HL-60 (cell line): ENCODE data around the gene RIOK1.

Source experiments
- DNase-seq, 2 experiments: peaks; one replicate each; pipeline ENCODE4 v3.0.0-alpha.2; 2010 to 2020; ENCODE audit warnings: low read depth in 1 of 2, low spot score in 1 of 2
- H3K27ac ChIP-seq: fragments of 250-450 bp; sonication (Bioruptor Pico); replicated peaks from 2 replicates; pipeline ENCODE4 v1.5.1; 2020; ENCODE audit warnings: mild to moderate bottlenecking, moderate library complexity
- H3K27me3 ChIP-seq: fragments of 250-450 bp; sonication (Bioruptor Pico); 2 replicates; pipeline ENCODE4 v1.5.1; 2021; ENCODE audit warnings: mild to moderate bottlenecking, moderate library complexity; ENCODE audit not compliant: insufficient read depth, poor library complexity, severe bottlenecking
- H3K4me3 ChIP-seq: replicated peaks from 2 replicates; pipeline ENCODE4 v1.5.1; 2011; ENCODE audit warnings: mild to moderate bottlenecking, control low read depth, low read length; ENCODE audit not compliant: insufficient read depth
- GABPA ChIP-seq: IDR thresholded peaks from 2 replicates; pipeline ENCODE4 v1.6.1; 2012; ENCODE audit warnings: low read depth
- POLR2AphosphoS5 ChIP-seq: IDR thresholded peaks from 2 replicates; pipeline ENCODE4 v1.6.1; 2012; ENCODE audit warnings: low read depth
- SPI1 ChIP-seq: IDR thresholded peaks from 2 replicates; pipeline ENCODE4 v1.6.1; 2012; ENCODE audit warnings: low read depth, mild to moderate bottlenecking, borderline replicate concordance
- TF ChIP-seq, protein P1 (sequence below): IDR thresholded peaks from one replicate; pipeline ENCODE4 v1.5.1; 2011; ENCODE audit warnings: low read length, control low read depth, inconsistent platforms; ENCODE audit not compliant: insufficient read depth
- TF ChIP-seq, protein P2 (sequence below): IDR thresholded peaks from 2 replicates; pipeline ENCODE4 v1.6.1; 2012; ENCODE audit warnings: low read depth; ENCODE audit not compliant: insufficient replicate concordance

The RIOK1 gene

DNA sequence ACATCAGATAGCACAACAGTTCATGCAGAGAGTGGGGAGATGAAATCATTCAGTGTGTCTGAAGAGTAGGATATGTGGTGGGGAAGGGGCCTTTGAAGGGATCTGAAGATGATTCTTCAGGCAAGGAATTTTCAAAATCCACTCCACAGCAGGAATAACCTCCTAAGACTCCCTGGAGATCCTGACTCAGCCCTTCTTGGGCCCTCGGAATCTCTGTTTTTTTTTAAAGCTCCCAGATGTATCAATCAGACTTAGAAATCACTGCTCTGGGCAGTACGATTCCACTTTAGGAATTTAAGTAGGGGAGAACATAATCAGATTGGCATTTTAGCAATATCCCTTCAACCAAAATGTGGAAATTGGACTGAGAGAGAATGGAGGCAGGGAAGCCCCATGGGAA, 55.5 kb downstream of the RIOK1 start:
- Histone ChIP-seq H3K27ac (no peak overlapping the region), H3K27me3 (no peaks in the 10 kb centered on the region), H3K4me3 (no peak overlapping the region)
- no peak for TF ChIP-seq GABPA
- TF ChIP-seq, protein P1, sequence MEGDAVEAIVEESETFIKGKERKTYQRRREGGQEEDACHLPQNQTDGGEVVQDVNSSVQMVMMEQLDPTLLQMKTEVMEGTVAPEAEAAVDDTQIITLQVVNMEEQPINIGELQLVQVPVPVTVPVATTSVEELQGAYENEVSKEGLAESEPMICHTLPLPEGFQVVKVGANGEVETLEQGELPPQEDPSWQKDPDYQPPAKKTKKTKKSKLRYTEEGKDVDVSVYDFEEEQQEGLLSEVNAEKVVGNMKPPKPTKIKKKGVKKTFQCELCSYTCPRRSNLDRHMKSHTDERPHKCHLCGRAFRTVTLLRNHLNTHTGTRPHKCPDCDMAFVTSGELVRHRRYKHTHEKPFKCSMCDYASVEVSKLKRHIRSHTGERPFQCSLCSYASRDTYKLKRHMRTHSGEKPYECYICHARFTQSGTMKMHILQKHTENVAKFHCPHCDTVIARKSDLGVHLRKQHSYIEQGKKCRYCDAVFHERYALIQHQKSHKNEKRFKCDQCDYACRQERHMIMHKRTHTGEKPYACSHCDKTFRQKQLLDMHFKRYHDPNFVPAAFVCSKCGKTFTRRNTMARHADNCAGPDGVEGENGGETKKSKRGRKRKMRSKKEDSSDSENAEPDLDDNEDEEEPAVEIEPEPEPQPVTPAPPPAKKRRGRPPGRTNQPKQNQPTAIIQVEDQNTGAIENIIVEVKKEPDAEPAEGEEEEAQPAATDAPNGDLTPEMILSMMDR = no peak
- TF ChIP-seq SPI1 = no peak
- TF ChIP-seq, protein P2, sequence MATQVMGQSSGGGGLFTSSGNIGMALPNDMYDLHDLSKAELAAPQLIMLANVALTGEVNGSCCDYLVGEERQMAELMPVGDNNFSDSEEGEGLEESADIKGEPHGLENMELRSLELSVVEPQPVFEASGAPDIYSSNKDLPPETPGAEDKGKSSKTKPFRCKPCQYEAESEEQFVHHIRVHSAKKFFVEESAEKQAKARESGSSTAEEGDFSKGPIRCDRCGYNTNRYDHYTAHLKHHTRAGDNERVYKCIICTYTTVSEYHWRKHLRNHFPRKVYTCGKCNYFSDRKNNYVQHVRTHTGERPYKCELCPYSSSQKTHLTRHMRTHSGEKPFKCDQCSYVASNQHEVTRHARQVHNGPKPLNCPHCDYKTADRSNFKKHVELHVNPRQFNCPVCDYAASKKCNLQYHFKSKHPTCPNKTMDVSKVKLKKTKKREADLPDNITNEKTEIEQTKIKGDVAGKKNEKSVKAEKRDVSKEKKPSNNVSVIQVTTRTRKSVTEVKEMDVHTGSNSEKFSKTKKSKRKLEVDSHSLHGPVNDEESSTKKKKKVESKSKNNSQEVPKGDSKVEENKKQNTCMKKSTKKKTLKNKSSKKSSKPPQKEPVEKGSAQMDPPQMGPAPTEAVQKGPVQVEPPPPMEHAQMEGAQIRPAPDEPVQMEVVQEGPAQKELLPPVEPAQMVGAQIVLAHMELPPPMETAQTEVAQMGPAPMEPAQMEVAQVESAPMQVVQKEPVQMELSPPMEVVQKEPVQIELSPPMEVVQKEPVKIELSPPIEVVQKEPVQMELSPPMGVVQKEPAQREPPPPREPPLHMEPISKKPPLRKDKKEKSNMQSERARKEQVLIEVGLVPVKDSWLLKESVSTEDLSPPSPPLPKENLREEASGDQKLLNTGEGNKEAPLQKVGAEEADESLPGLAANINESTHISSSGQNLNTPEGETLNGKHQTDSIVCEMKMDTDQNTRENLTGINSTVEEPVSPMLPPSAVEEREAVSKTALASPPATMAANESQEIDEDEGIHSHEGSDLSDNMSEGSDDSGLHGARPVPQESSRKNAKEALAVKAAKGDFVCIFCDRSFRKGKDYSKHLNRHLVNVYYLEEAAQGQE = no peak
- no peak for TF ChIP-seq POLR2AphosphoS5
- no peak for DNase-seq

DNA sequence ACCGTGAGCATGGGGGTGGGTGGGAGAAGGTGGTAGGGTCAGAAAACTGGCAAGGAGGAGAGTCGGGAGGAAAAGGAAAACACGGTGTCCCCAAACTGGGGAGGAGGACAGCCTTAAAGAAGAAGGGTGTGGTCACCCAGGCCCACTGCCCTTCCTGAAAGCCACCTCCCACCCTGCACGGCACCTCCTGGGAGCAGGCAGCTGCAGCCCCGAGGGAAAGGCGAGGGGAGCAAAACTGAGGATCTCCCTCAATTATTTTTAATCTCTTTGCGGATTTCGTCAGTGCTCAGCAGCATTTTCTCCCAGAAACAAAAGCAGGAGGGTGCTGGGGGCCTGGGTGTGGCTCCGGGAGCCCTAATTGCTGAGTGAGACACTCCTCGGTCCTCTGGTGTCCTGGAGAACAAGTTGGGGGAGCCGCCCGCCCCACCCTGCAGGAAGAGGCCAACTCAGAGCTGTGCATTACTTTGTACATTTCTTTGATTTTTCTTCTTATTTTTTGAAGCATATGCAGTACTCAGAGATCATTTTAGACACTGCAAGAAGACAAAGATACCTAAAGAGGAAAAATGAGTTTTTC, 56.4 kb downstream of the RIOK1 start:
- Histone ChIP-seq H3K27me3 (no peaks in the 10 kb centered on the region), H3K27ac (no peak overlapping the region), H3K4me3 (no peak overlapping the region)
- no peak for DNase-seq
- TF ChIP-seq POLR2AphosphoS5 (no peak), SPI1 (no peak), GABPA (no peak)
- TF ChIP-seq, protein P2 = no peak
- TF ChIP-seq, protein P1 = no peak

DNA sequence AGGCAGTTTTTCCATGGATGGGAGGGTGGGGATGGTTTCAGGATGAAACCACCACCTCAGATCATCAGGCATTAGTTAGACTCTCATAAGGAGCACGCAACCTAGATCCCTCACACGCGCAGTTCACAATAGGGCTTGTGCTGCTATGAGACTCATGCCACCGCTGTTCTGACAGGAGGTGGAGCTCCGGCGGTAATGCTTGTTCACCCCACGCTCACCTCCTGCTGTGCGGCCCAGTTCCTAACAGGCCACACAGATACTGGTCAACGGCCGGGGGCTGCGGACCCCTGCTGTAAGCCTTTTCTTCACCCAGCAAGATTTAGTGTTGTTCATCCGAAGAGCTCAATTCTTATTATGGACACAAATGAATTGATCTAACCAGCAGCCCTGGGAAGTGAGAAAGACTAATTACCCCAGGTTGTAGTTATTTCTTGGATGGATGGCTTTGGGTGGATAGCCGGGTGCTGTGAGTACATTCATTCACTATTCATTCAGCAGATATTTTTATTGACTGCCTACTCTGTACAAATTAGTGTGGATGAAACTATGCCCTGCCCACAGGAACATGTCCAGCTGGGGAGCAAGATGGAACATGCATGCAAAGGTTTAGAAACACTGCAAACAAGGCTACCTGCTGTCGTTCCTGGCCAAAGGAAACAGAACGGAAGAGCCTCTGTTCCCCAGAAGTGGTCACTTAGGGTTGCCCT, 57.2 kb downstream of the RIOK1 start:
- no peak for DNase-seq
- no peak for TF ChIP-seq GABPA
- no peak for TF ChIP-seq POLR2AphosphoS5
- Histone ChIP-seq H3K27ac (no peak overlapping the region), H3K27me3 (no peaks in the 10 kb centered on the region), H3K4me3 (no peak overlapping the region)

DNA sequence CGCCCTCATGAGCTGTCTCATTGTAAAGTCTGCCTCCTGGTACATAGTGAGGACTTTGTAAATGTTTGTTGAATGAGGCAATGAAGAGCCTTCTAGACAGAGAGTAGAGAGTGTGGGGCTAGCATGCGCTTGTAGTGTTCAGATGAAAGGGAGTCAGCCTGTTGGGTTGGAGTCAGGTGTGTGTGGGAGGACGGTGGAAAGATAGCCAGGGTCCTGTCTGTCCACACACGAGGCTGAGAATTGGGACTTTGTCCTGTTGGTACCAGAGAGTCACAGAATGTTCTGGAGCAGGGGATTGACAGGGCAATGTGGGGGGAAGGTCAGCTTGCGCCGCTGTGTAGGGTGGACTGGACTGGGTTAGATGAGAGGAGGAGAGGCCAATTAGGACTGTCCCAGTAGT, 58.6 kb downstream of the RIOK1 start:
- Histone ChIP-seq H3K27ac (no peak overlapping the region), H3K4me3 (no peak overlapping the region), H3K27me3 (no peaks in the 10 kb centered on the region)
- TF ChIP-seq GABPA (no peak), SPI1 (no peak), POLR2AphosphoS5 (no peak)
- TF ChIP-seq, protein P1 = no peak
- TF ChIP-seq, protein P2 = no peak
- DNase-seq = no peak
